Left lobe of liver (tissue), 2 donors: ENCODE data around the gene CBX4. TPM values are rescaled to one million over a fixed set of nuclear protein-coding genes. Genes with fewer than 3 reads are reported as not detected.

Experiments used
- ATAC-seq: fragments of 200-7000 bp; cut with Tn5 transposase; one replicate; pipeline ENCODE4 v1.9.1; 2020; ENCODE audit warnings: mild to moderate bottlenecking, moderate library complexity
- DNase-seq: peaks from one replicate; pipeline ENCODE4 v3.0.0-alpha.2; 2020; ENCODE audit warnings: low spot score
- total RNA-seq: library from RNA; stranded (reverse); gene quantifications from one replicate; pipeline ENCODE4 v1.2.1, GENCODE V29; 2021
- donor health status: DM: no; HTN: no; CAD: no; lungs with moderate emphysema.
- donor health status: DM: no; HTN: yes; CAD: no.

CBX4 gene
- total RNA-seq, 1 donor from 2014 or later = 14.8 TPM

GRCh38 chr17:79791735-79792161 lies 47.5 kb downstream of the CBX4 start:
- ATAC-seq (no peak), DNase-seq (no peak)

GRCh38 chr17:79790805-79791734 lies 48.2 kb downstream of the CBX4 start:
- DNase-seq = peak; percentile 44
- ATAC-seq = no peak

GRCh38 chr17:79789943-79790804 lies 49.1 kb downstream of the CBX4 start:
- DNase-seq (peak; percentile 78), ATAC-seq (peak; percentile 80)

- peak; percentile 6 for ATAC-seq
- peak; percentile 44 for DNase-seq
Observed at GRCh38 chr17:79788989-79789942, 50.0 kb downstream of the CBX4 start.

GRCh38 chr17:79788455-79788854 lies 50.8 kb downstream of the CBX4 start:
- no peak for ATAC-seq
- no peak for DNase-seq

- no peak for DNase-seq
Observed at GRCh38 chr17:79786930-79787643, 52.2 kb downstream of the CBX4 start.

GRCh38 chr17:79785900-79786810 lies 53.1 kb downstream of the CBX4 start:
- DNase-seq = no peak
- no peak for ATAC-seq

More at GRCh38 chr17:79786930-79787643, 52.2 kb downstream of the CBX4 start:
- ATAC-seq = no peak

- DNase-seq (no peak), ATAC-seq (no peak)
Observed at GRCh38 chr17:79785017-79785899, 54.0 kb downstream of the CBX4 start.

- no peak for DNase-seq
- no peak for ATAC-seq
Observed at GRCh38 chr17:79784353-79785016, 54.8 kb downstream of the CBX4 start.

- DNase-seq = no peak
- no peak for ATAC-seq
Observed at GRCh38 chr17:79783891-79784290, 55.3 kb downstream of the CBX4 start.

Other genes with a start within 250 kb of the CBX4 start
- gene RBFOX3, start 228.4 kb downstream of the CBX4 start, total RNA-seq = not detected
- gene ENPP7, start 108.5 kb downstream of the CBX4 start, total RNA-seq = 2.9 TPM
- gene CBX2, start 61.3 kb downstream of the CBX4 start, total RNA-seq = 0.75 TPM
- 3.7 TPM for gene CBX8, start 42.4 kb downstream of the CBX4 start, total RNA-seq
- gene TBC1D16, start 196.4 kb upstream of the CBX4 start, total RNA-seq = 16.4 TPM
- gene CCDC40, start 197.2 kb upstream of the CBX4 start, total RNA-seq = 6.8 TPM